ENCODE measurements around the gene GMDS.

The GMDS gene

GRCh38 chr6:2245103-2245876 lies at the start of gene GMDS:
TSS of gene GMDS (minus strand) at chr6:2245605.
- Histone ChIP-seq H3F3A (ENCODE audit: low read depth) (no peaks in the 10 kb centered on the region), H3K4me2 (ENCODE audit: low read depth, low read length, poor library complexity, severe bottlenecking) (peak within 1 kb of the TSS; percentile 93), H3K4me1 (ENCODE audit: insufficient read depth, low read length, poor library complexity, severe bottlenecking) (peaks cover 64% of the 10 kb centered on the region), H3K4me3 (ENCODE audit: low read length, poor library complexity, severe bottlenecking) (peak within 1 kb of the TSS; percentile 82), H3K9me2 (replicated peaks; ENCODE audit: low read depth, low read length) (no peaks in the 10 kb centered on the region), H2AFZ (ENCODE audit: low read length) (peak within 1 kb of the TSS; percentile 96), H3K9me3 (ENCODE audit: insufficient read depth, low read depth, low read length) (no peaks in the 10 kb centered on the region), H3K9ac (ENCODE audit: low read depth, low read length, poor library complexity, severe bottlenecking) (peak within 1 kb of the TSS; percentile 96), H3K79me2 (ENCODE audit: insufficient read depth, low read length) (peaks cover 55% of the 10 kb centered on the region), H3K27me3 (ENCODE audit: insufficient read depth, low read length, poor library complexity, severe bottlenecking) (no peaks in the 10 kb centered on the region), H4K20me1 (ENCODE audit: insufficient read depth, low read length, poor library complexity, severe bottlenecking) (peaks cover 25% of the 10 kb centered on the region), H3K36me3 (ENCODE audit: insufficient read depth, low read length) (no peaks in the 10 kb centered on the region)
- TF ChIP-seq CTCF (conservative IDR thresholded peaks at IDR 0.05; ENCODE audit: low read length) = no peak
- no peak for TF ChIP-seq EZH2phosphoT487 (IDR thresholded peaks at IDR 0.05; ENCODE audit: borderline replicate concordance)

GRCh38 chr6:2285510-2285909 lies 40.1 kb upstream of the GMDS start:
- no peaks in the 10 kb centered on the region for H3F3A ChIP-seq (ENCODE audit: low read depth)
- TF ChIP-seq EZH2phosphoT487 (IDR thresholded peaks at IDR 0.05; ENCODE audit: borderline replicate concordance) (no peak), CTCF (conservative IDR thresholded peaks at IDR 0.05; ENCODE audit: low read length) (no peak)
- H3K9me2 ChIP-seq (replicated peaks; ENCODE audit: low read depth, low read length) = no peaks in the 10 kb centered on the region
- no peaks in the 10 kb centered on the region for H3K27me3 ChIP-seq (ENCODE audit: insufficient read depth, low read length, poor library complexity, severe bottlenecking)
- H3K9ac ChIP-seq (ENCODE audit: low read depth, low read length, poor library complexity, severe bottlenecking) = no peak overlapping the region
- no peak overlapping the region for H3K4me2 ChIP-seq (ENCODE audit: low read depth, low read length, poor library complexity, severe bottlenecking)
- no peaks in the 10 kb centered on the region for H3K4me1 ChIP-seq (ENCODE audit: insufficient read depth, low read length, poor library complexity, severe bottlenecking)
- H2AFZ ChIP-seq (ENCODE audit: low read length) = no peak overlapping the region
- no peaks in the 10 kb centered on the region for H4K20me1 ChIP-seq (ENCODE audit: insufficient read depth, low read length, poor library complexity, severe bottlenecking)
- peaks cover 3% of the 10 kb centered on the region; the same call in 1 of the 2 replicates for H3K36me3 ChIP-seq (ENCODE audit: insufficient read depth, low read length)
- no peaks in the 10 kb centered on the region for H3K79me2 ChIP-seq (ENCODE audit: insufficient read depth, low read length)
- peaks cover 15% of the 10 kb centered on the region for H3K9me3 ChIP-seq (ENCODE audit: insufficient read depth, low read depth, low read length)
- no peak overlapping the region for H3K4me3 ChIP-seq (ENCODE audit: low read length, poor library complexity, severe bottlenecking)

- no peak for TF ChIP-seq EZH2phosphoT487 (IDR thresholded peaks at IDR 0.05; ENCODE audit: borderline replicate concordance)
- TF ChIP-seq CTCF (conservative IDR thresholded peaks at IDR 0.05; ENCODE audit: low read length) = no peak
- Histone ChIP-seq H3K4me3 (ENCODE audit: low read length, poor library complexity, severe bottlenecking) (no peak overlapping the region), H3K9me3 (ENCODE audit: insufficient read depth, low read depth, low read length) (peaks cover 19% of the 10 kb centered on the region)
These were observed 30.5 kb upstream of the GMDS start for GRCh38 chr6:2275892-2276242.

More at GRCh38 chr6:2275892-2276242, 30.5 kb upstream of the GMDS start:
- H3K9me2 ChIP-seq (replicated peaks; ENCODE audit: low read depth, low read length) = no peaks in the 10 kb centered on the region
- no peak overlapping the region for H3K4me2 ChIP-seq (ENCODE audit: low read depth, low read length, poor library complexity, severe bottlenecking)
- no peaks in the 10 kb centered on the region for H3F3A ChIP-seq (ENCODE audit: low read depth)
- H3K4me1 ChIP-seq (ENCODE audit: insufficient read depth, low read length, poor library complexity, severe bottlenecking) = no peaks in the 10 kb centered on the region
- H4K20me1 ChIP-seq (ENCODE audit: insufficient read depth, low read length, poor library complexity, severe bottlenecking) = no peaks in the 10 kb centered on the region
- no peaks in the 10 kb centered on the region for H3K27me3 ChIP-seq (ENCODE audit: insufficient read depth, low read length, poor library complexity, severe bottlenecking)
- H2AFZ ChIP-seq (ENCODE audit: low read length) = no peak overlapping the region
- H3K79me2 ChIP-seq (ENCODE audit: insufficient read depth, low read length) = no peaks in the 10 kb centered on the region
- H3K9ac ChIP-seq (ENCODE audit: low read depth, low read length, poor library complexity, severe bottlenecking) = no peak overlapping the region
- no peaks in the 10 kb centered on the region for H3K36me3 ChIP-seq (ENCODE audit: insufficient read depth, low read length)

Measured in Loucy (cell line).